GM18873 (cell line): ENCODE results near the gene CD200.

Experiments
- ATAC-seq: cut with Tn5 transposase; IDR thresholded peaks from one replicate; pipeline ENCODE4 v1.9.1; 2021; ENCODE audit warnings: mild to moderate bottlenecking, moderate library complexity, moderate number of reproducible peaks; ENCODE audit not compliant: unreplicated experiment, low FRiP score

The CD200 gene

GRCh38 chr3:112333002-112333380 lies at the start of gene CD200:
Gene CD200 (plus strand): TSS chr3:112333156. CDS start chr3:112333213, 57 bp downstream.
- peak; percentile 44 for ATAC-seq

- no peak for ATAC-seq
These were observed 43.9 kb upstream of the CD200 start for GRCh38 chr3:112289011-112289410.

- ATAC-seq = no peak
These were observed 39.3 kb upstream of the CD200 start, which contains the start of gene SLC9C1 for GRCh38 chr3:112293368-112294321. Gene SLC9C1 (minus strand): TSS chr3:112294216. CDS start chr3:112286791, 7,425 bp downstream.

GRCh38 chr3:112297714-112298113 lies 35.2 kb upstream of the CD200 start:
- ATAC-seq = no peak

GRCh38 chr3:112298781-112299180 lies 34.2 kb upstream of the CD200 start:
- no peak for ATAC-seq

- no peak for ATAC-seq
These were observed 30.7 kb upstream of the CD200 start for GRCh38 chr3:112302150-112302830.

- no peak for ATAC-seq
These were observed 29.8 kb upstream of the CD200 start for GRCh38 chr3:112302881-112303763.

GRCh38 chr3:112303764-112304325 lies 29.1 kb upstream of the CD200 start:
- no peak for ATAC-seq

- no peak for ATAC-seq
These were observed 28.3 kb upstream of the CD200 start for GRCh38 chr3:112304611-112305010.

- ATAC-seq = no peak
These were observed 26.1 kb upstream of the CD200 start for GRCh38 chr3:112306825-112307224.

GRCh38 chr3:112307557-112307956 lies 25.4 kb upstream of the CD200 start:
- no peak for ATAC-seq

GRCh38 chr3:112308151-112308911 lies 24.6 kb upstream of the CD200 start:
- no peak for ATAC-seq

- ATAC-seq = no peak
These were observed 18.3 kb upstream of the CD200 start for GRCh38 chr3:112314649-112315048.

- no peak for ATAC-seq
These were observed 17.2 kb upstream of the CD200 start for GRCh38 chr3:112315791-112316190.

GRCh38 chr3:112319516-112320276 lies 13.3 kb upstream of the CD200 start:
- ATAC-seq = no peak

GRCh38 chr3:112320691-112321090 lies 12.3 kb upstream of the CD200 start:
- ATAC-seq = no peak

GRCh38 chr3:112321867-112322652 lies 10.9 kb upstream of the CD200 start:
- ATAC-seq = no peak

GRCh38 chr3:112327371-112327951 lies 5.5 kb upstream of the CD200 start:
- peak; percentile 97 for ATAC-seq
